Spleen (tissue), 13 donors: ENCODE results near the gene DHX15. TPM values are rescaled to one million over a fixed set of nuclear protein-coding genes. Genes with fewer than 3 reads are reported as not detected.

Source experiments
- DNase-seq: peaks from one replicate; pipeline ENCODE4 v3.0.0-alpha.2; 2020
- H3K27ac ChIP-seq, 8 donors: fragments of 200-600 bp; sonication (generic) in 7 of 8; 1 replicate in 4 of 8; 2 replicates in 4 of 8; pipeline versions ENCODE4 v1.5.0 to v1.8.0; 2016 to 2021; ENCODE audit warnings: inconsistent platforms in 4 of 8, mild to moderate bottlenecking in 4 of 8, moderate library complexity in 1 of 8
- H3K27me3 ChIP-seq, 7 donors: fragments of 200-600 bp; sonication (generic) in 6 of 7; replicated peaks in 1 of 7; 1 replicate in 4 of 7; 2 replicates in 3 of 7; pipeline versions ENCODE4 v1.5.0 to v1.8.0; 2016 to 2021; ENCODE audit warnings: inconsistent platforms in 3 of 7, mild to moderate bottlenecking in 1 of 7
- H3K36me3 ChIP-seq, 6 donors: fragments of 200-600 bp; sonication (generic) in 5 of 6; 1 replicate in 4 of 6; 2 replicates in 2 of 6; pipeline versions ENCODE4 v1.5.0 to v1.8.0; 2016 to 2021; ENCODE audit warnings: inconsistent platforms in 2 of 6
- H3K4me1 ChIP-seq, 6 donors: fragments of 200-600 bp; sonication (generic) in 5 of 6; 1 replicate in 3 of 6; 2 replicates in 3 of 6; pipeline versions ENCODE4 v1.5.0 to v1.8.0; 2016 to 2021; ENCODE audit warnings: inconsistent platforms in 3 of 6
- H3K4me3 ChIP-seq, 8 donors: fragments of 200-600 bp; sonication (generic) in 7 of 8; 1 replicate in 4 of 8; 2 replicates in 4 of 8; pipeline versions ENCODE4 v1.5.0 to v1.8.0; 2016 to 2021; ENCODE audit warnings: inconsistent platforms in 4 of 8, mild to moderate bottlenecking in 4 of 8, moderate library complexity in 2 of 8
- H3K9me3 ChIP-seq, 8 donors: fragments of 200-600 bp; sonication (generic) in 7 of 8; 1 replicate in 4 of 8; 2 replicates in 4 of 8; pipeline versions ENCODE4 v1.5.0 to v1.8.0; 2016 to 2021; ENCODE audit warnings: inconsistent platforms in 4 of 8
- POLR2A ChIP-seq, 3 donors: fragments of 450-650 bp; IDR thresholded peaks; one replicate each; pipeline ENCODE4 v1.5.1; 2017; ENCODE audit warnings: antibody characterized with exemption in 3 of 3, mild to moderate bottlenecking in 1 of 3
- POLR2AphosphoS5 ChIP-seq, 3 donors: sonication (generic); formaldehyde crosslinking; IDR thresholded peaks; one replicate each; pipeline ENCODE4 v1.5.1; 2017; ENCODE audit warnings: antibody characterized with exemption in 3 of 3
- WGBS, 5 donors: extraction: QIAGEN DNeasy Blood & Tissue Kit in 3 of 5; methylation state at CpG; one replicate each; pipeline versions ENCODE4 v1.1.5 to v1.1.7; 2013 to 2018; 5-methylcytosine and 5-hydroxymethylcytosine counted together
- intact Hi-C: fragments of 100-400 bp; cut with DNase I; formaldehyde crosslinking; loops from one replicate; pipeline ENCODE4 v1.15.0; 2023; ENCODE audit warnings: low total_unique reads
- long read RNA-seq, 2 donors: transcript quantifications; one replicate each; lab custom pipeline, GENCODE V29; 2026
- polyA plus RNA-seq, 3 donors: library from polyadenylated mRNA; stranded (reverse); fragments of 200-250 nt; gene quantifications; one replicate each; pipeline ENCODE4 v1.2.1, GENCODE V29; 2013
- total RNA-seq, 7 donors: library from RNA; depleted of rRNA in 3 of 7; stranded (reverse); fragments of >200 nt in 3 of 7; fragmentation: NEBNext Ultra II Directional in 4 of 7; extraction: Animal tissue kit (Norgen Biotek cat#: 25700) in 4 of 7; gene quantifications; one replicate each; pipeline versions ENCODE4 v1.1.0 to v1.2.1, GENCODE V29; 2016 to 2021
- TF ChIP-seq, protein P1 (sequence below), 11 experiments: fragments of 200-600 bp in 7 of 11; fragments of 450-650 bp in 4 of 11; sonication (generic) in 4 of 11; IDR thresholded peaks in 8 of 11; conservative IDR thresholded peaks in 3 of 11; 1 replicate in 7 of 11; 2 replicates in 4 of 11; pipeline versions ENCODE4 v1.4.0 to v1.8.0; 2016 to 2021; ENCODE audit warnings: antibody characterized with exemption in 11 of 11, inconsistent platforms in 4 of 11, mild to moderate bottlenecking in 1 of 11
- donor health status: healthy with polysubstance abuse.
- donor health status: DM: no; HTN: no; CAD: no; lungs with moderate emphysema.
- donor health status: DM: no; HTN: no; CAD: no.
- donor health status: Bipolar disorder and iron deficiency.
- donor health status: healthy.
- donor health status: DM: no; HTN: no; CAD: no.
- donor health status: DM: yes; HTN: yes; CAD: no.

Gene DHX15
- total RNA-seq: 100 to 1,000 TPM; 109 to 180 (median 141) TPM
- 10 to 100 TPM; 47.5 to 55.4 (median 50.0) TPM for polyA plus RNA-seq
- long read RNA-seq, donor 1, transcript DHX15-204 (4 exons, 3,028 nt): major isoform, 12 of 93 reads
- long read RNA-seq, donor 1, transcript DHX15-208 (3 exons, 2,071 nt): minor isoform, 6 of 93 reads
- long read RNA-seq, donor 1, transcript DHX15-201 (14 exons, 2,994 nt): major isoform, 12 of 93 reads
- long read RNA-seq, donor 1, partial matches to known transcripts: 59 of 93 reads
- long read RNA-seq, donor 1, other reads (novel, unspliced or antisense): 0 of 93 reads
- long read RNA-seq, donor 2, transcript DHX15-204 (4 exons, 3,028 nt): major isoform, 8 of 54 reads
- long read RNA-seq, donor 2, transcript DHX15-208 (3 exons, 2,071 nt): minor isoform, 7 of 54 reads
- long read RNA-seq, donor 2, transcript DHX15-201 (14 exons, 2,994 nt): major isoform, 8 of 54 reads
- long read RNA-seq, donor 2, partial matches to known transcripts: 30 of 54 reads
- long read RNA-seq, donor 2, other reads (novel, unspliced or antisense): 0 of 54 reads

DNA sequence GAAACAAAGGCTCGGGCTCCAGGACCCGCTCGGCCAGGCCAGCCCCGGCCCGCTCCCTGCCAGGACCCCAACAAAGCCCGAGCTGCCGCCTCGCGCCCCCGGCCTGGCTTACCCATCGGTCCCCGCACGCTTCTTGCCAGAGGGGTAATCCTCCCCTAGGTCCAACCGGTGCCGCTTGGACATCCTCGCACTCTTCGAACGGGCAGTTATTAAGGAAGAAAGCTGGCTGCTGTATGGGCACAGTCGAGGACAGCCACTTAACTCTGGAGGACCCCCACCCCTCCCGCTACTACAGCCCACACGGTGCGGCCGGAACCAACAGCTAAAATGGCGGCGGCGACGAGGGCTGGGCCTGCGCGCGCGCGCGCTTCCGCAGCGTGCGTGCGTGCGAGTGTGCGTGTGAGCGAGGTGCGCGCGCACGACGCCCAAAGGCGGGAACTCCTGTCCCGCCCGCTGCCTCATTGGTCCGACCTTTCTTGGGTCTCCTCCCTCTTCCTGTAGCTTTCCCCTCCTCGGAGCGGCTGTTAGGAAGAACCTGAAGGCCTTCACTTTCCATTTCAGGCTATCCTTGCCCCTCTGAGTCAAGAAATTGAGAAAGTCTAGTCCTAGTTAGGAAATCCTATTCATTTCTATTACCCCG lies at the start of gene DHX15:
DHX15 (minus strand) TSS at position 344 of the 640 bp plus-strand sequence; CDS start at position 183, 161 bp downstream.
- intact Hi-C loops: no loop called here

DNA sequence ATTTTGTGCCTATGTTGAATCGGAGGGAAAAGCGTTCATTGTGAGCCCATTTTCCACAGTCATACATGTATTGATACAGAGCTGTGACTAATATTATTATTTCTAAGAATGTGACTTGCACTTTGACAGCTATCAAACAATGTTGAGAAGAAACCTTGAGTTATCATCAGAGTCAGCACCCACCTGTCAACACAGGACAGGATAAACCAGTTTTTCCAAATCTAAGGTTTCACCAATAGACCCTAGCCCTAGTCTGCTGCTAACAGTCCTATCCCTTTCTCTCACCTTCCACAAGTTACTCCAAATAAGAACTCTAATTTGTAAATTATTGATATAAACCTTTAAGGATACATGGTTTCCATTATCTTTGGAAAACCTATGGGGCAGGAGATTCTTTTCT lies 47.7 kb upstream of the DHX15 start:
- intact Hi-C loops: no loop called here
- 90 to 94% (median 92%) methylated on average over 2 of the region's 2 CpGs for WGBS, 5 donors
- H3K9me3 ChIP-seq: no peaks in the 10 kb centered on the region
- no peaks in the 10 kb centered on the region for H3K36me3 ChIP-seq
- H3K4me1 ChIP-seq: no peaks in the 10 kb centered on the region
- TF ChIP-seq POLR2AphosphoS5 (IDR thresholded peaks at IDR 0.05) (no peak), POLR2A (IDR thresholded peaks at IDR 0.05) (no peak)
- TF ChIP-seq, protein P1, sequence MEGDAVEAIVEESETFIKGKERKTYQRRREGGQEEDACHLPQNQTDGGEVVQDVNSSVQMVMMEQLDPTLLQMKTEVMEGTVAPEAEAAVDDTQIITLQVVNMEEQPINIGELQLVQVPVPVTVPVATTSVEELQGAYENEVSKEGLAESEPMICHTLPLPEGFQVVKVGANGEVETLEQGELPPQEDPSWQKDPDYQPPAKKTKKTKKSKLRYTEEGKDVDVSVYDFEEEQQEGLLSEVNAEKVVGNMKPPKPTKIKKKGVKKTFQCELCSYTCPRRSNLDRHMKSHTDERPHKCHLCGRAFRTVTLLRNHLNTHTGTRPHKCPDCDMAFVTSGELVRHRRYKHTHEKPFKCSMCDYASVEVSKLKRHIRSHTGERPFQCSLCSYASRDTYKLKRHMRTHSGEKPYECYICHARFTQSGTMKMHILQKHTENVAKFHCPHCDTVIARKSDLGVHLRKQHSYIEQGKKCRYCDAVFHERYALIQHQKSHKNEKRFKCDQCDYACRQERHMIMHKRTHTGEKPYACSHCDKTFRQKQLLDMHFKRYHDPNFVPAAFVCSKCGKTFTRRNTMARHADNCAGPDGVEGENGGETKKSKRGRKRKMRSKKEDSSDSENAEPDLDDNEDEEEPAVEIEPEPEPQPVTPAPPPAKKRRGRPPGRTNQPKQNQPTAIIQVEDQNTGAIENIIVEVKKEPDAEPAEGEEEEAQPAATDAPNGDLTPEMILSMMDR (IDR thresholded peaks at IDR 0.05 in 8 of 11, conservative IDR thresholded peaks at IDR 0.05 in 3 of 11): no peak
- DNase-seq: no peak
- H3K4me3 ChIP-seq: no peak overlapping the region
- no peak overlapping the region for H3K27ac ChIP-seq
- no peaks in the 10 kb centered on the region for H3K27me3 ChIP-seq

More for the DNA sequence above, at the start of gene DHX15:
- H3K27ac ChIP-seq: peak within 1 kb of the TSS; percentile 90 to 97 (median 94)
- H3K9me3 ChIP-seq: peaks cover 0 to 5% (median 0%) of the 10 kb centered on the region in 8 donors
- WGBS, 5 donors: 0 to 1% (median 0%) methylated on average over 48 to 52 of the region's 52 CpGs
- no peaks in the 10 kb centered on the region for H3K27me3 ChIP-seq
- H3K4me1 ChIP-seq: peaks cover 20 to 50% (median 42%) of the 10 kb centered on the region in 6 donors
- H3K4me3 ChIP-seq: peak within 1 kb of the TSS; percentile 72 to 99 (median 92)
- DNase-seq: peak; percentile 98
- H3K36me3 ChIP-seq: peaks cover 0 to 14% (median 0%) of the 10 kb centered on the region in 6 donors
- TF ChIP-seq POLR2A (IDR thresholded peaks at IDR 0.05) (peak in 1 of 3 donors; percentile 5), POLR2AphosphoS5 (IDR thresholded peaks at IDR 0.05) (peak; percentile 90 to 96 (median 92))
- TF ChIP-seq, protein P1 (IDR thresholded peaks at IDR 0.05 in 8 of 11, conservative IDR thresholded peaks at IDR 0.05 in 3 of 11): peak in 1 of 11 experiments; percentile 23

DNA sequence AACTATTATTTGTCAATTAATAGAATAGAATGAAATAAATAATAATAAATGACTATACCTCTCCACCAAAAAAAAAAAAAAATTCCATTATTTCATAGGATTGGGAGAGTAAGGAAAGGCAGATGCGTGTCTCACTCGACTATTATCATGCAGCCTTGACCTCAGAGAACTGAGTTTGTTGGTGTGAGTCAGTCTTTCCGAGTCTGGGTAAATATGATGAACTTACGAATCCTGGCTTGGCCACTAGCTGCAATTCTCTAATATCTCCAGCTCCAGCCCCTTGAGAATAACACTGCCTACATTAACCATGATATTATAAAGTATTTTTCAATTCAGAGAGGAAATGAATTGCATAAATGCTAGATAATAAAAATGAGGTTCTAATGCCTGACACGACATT lies 46.6 kb upstream of the DHX15 start:
- H3K4me3 ChIP-seq: no peak overlapping the region
- 50 to 66% (median 55%) methylated on average over 5 of the region's 5 CpGs for WGBS, 5 donors
- no peaks in the 10 kb centered on the region for H3K27me3 ChIP-seq
- no peak for DNase-seq
- intact Hi-C loops: no loop called here
- H3K9me3 ChIP-seq: no peaks in the 10 kb centered on the region
- no peak overlapping the region for H3K27ac ChIP-seq
- TF ChIP-seq POLR2A (IDR thresholded peaks at IDR 0.05): no peak
- TF ChIP-seq, protein P1 (IDR thresholded peaks at IDR 0.05 in 8 of 11, conservative IDR thresholded peaks at IDR 0.05 in 3 of 11): no peak
- TF ChIP-seq POLR2AphosphoS5 (IDR thresholded peaks at IDR 0.05): no peak
- no peaks in the 10 kb centered on the region for H3K36me3 ChIP-seq
- no peaks in the 10 kb centered on the region for H3K4me1 ChIP-seq

- peaks cover 0 to 16% (median 14%) of the 10 kb centered on the region in 8 donors for H3K9me3 ChIP-seq
- H3K36me3 ChIP-seq: no peaks in the 10 kb centered on the region
- TF ChIP-seq POLR2AphosphoS5 (IDR thresholded peaks at IDR 0.05): no peak
- TF ChIP-seq, protein P1 (IDR thresholded peaks at IDR 0.05 in 8 of 11, conservative IDR thresholded peaks at IDR 0.05 in 3 of 11): no peak
- TF ChIP-seq POLR2A (IDR thresholded peaks at IDR 0.05): no peak
- H3K27me3 ChIP-seq: no peaks in the 10 kb centered on the region
- no peak overlapping the region for H3K4me3 ChIP-seq
- no peaks in the 10 kb centered on the region for H3K4me1 ChIP-seq
- no peak for DNase-seq
- no peak overlapping the region for H3K27ac ChIP-seq
- intact Hi-C loops: no loop called here
- WGBS, 5 donors: 56 to 65% (median 61%) methylated on average over 2 of the region's 2 CpGs
Observed at GRCh38 chr4:24625091-24625490, 40.7 kb upstream of the DHX15 start.
